GM12873 (cell line): ENCODE data around the gene CMTM3.

Source experiments
- TF ChIP-seq, protein P1 (sequence below): IDR thresholded peaks from 2 replicates; pipeline ENCODE4 v1.5.1; 2012; ENCODE audit warnings: low read depth, mild to moderate bottlenecking, moderate library complexity, low read length, control low read depth; ENCODE audit not compliant: insufficient read depth; ENCODE audit errors: missing control alignments

CMTM3 gene

DNA sequence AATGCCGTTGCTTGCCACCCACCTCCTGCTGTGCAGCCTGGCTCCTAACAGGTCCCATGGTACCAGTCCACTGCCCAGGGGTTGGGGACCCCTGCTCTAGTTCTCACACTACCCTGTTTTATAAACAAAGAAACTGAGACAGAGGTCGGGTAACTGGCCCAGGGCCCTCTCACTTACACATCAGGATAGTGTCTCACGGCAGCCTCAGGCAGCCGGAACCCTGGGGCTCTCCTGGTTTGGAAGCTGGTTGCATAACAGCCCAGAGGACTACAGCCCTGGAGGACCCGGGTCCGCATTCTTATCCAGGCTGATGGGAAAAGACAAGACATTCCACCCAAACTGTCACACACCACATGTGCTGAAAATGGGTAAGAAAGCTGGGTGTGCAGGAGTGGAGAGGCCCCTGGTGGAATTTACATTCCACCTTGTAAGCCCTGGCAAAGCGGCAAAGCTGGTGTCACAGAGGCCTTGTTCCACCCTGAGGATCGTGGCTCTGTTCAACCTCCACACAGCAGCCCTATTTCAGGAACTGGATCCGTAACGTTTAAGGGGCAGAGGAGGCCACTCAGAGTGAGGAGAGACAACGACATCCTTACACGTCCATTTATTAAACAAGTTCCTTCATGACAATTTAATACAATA, 9.8 kb downstream of the CMTM3 start:
- TF ChIP-seq, protein P1, sequence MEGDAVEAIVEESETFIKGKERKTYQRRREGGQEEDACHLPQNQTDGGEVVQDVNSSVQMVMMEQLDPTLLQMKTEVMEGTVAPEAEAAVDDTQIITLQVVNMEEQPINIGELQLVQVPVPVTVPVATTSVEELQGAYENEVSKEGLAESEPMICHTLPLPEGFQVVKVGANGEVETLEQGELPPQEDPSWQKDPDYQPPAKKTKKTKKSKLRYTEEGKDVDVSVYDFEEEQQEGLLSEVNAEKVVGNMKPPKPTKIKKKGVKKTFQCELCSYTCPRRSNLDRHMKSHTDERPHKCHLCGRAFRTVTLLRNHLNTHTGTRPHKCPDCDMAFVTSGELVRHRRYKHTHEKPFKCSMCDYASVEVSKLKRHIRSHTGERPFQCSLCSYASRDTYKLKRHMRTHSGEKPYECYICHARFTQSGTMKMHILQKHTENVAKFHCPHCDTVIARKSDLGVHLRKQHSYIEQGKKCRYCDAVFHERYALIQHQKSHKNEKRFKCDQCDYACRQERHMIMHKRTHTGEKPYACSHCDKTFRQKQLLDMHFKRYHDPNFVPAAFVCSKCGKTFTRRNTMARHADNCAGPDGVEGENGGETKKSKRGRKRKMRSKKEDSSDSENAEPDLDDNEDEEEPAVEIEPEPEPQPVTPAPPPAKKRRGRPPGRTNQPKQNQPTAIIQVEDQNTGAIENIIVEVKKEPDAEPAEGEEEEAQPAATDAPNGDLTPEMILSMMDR, result no peak

DNA sequence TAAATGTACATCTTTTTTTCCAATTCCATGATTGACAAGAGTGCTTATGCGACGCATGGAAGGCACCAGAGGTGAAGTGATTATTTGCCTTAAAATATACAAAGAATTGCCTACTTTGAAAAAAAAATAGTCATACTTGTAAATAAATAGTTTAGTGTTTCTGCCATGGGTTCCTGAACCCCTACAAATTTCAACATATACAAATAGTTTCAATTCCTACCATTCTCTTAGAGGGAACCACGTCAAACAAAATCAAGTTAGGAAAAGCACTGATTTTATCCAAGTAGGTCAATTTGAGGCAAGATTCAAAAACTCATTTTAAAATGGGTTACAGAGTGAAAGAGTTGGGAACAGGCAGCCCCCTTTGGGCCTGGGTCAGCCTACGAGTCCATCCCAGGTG, 11.7 kb downstream of the CMTM3 start:
- TF ChIP-seq, protein P1, result no peak

DNA sequence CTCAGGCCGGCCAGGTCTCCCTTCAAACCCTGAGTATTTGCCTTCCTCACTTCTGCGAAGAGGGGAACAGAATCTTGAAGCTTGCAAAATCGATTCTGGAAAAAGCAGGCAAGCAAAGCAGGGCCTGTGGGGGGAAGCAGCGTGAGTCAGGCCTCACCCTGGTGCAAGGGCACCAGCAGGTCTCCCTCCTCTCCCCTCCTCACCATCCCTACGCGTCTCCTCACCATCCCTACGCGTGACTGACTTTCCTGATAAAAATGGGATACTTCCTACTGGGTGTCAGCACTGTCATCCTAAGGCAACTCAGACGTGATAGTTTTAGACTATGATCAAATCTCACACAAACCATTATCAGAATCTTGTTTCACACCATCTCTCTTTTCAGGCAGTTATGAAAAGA, 12.1 kb downstream of the CMTM3 start:
- TF ChIP-seq, protein P1, result no peak

DNA sequence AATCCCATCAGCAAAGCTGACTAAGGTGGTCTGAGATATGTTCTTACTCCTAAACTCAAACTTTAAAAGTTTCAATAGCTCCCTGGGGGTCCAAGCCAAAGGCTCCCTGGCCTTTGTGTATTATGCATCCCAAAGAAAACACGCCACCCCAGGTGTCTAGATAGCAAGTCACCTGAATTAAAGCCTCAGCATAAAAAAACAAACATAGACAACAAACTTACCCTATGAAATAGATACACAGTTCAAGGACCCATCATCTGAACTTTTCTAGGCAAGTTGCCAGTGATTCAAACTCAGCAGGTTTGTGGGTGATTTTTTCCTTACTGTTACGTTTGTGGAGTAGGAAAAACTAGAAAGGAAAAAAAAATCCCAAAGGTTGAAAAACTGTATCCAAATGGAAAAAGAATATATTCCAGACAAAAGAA, 12.5 kb downstream of the CMTM3 start:
- TF ChIP-seq, protein P1, result no peak

DNA sequence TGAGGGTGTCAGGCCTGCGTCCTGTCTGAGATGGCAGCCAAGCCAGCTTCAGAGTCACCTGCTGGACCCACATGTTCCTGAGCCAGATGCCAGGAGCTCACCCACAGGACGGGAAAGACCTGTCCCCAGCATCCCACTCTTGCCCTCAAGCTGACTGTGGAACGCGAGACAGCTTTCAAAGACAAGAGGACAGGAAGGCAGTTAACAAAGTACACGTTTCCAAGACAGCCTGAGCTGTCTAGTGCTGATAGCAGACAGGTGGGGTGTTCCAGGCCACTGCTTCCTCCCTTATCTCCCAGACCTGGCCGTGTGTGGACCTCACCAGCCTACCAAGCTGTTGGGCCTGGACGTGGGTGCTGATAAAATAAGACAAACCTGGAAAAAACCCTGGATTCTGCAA, 13.2 kb downstream of the CMTM3 start:
- TF ChIP-seq, protein P1, result no peak

DNA sequence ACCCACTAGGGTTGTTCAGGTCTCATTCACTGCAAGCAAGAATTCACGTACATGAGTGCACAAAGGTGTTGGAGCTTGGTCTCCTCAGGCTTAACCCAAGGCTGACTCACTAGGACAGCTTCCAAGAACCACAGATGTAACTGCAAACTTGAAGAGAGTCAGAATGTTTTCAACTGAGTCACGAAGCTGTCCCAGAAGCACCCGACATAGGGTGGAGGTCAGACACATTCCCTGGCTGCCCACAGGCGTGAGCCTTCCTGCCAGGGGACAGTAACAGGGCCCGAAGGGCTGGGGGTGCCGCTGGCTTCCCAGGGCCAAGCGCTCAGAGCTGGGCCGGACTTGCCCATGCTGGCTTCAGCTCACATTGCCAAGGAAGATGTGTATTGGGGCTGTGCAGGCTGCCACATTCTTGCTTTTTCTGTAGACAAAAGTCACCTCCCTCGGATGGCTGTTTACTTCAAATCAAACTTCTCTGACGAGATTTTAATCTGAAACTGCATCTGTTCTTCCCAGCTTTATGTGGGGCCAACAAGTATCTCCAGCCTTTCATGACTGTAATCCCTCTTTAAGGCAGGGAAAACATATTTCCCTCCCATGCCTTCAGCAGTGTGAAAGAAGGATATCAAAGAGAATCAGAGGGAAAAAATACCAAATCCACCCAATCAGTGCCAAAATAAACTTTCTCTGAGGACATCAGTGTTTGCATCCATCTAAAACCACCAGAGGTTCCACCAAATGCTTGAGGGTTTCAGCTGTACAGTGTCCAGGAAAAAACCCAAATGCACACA, 14.3 kb downstream of the CMTM3 start:
- TF ChIP-seq, protein P1, result no peak

DNA sequence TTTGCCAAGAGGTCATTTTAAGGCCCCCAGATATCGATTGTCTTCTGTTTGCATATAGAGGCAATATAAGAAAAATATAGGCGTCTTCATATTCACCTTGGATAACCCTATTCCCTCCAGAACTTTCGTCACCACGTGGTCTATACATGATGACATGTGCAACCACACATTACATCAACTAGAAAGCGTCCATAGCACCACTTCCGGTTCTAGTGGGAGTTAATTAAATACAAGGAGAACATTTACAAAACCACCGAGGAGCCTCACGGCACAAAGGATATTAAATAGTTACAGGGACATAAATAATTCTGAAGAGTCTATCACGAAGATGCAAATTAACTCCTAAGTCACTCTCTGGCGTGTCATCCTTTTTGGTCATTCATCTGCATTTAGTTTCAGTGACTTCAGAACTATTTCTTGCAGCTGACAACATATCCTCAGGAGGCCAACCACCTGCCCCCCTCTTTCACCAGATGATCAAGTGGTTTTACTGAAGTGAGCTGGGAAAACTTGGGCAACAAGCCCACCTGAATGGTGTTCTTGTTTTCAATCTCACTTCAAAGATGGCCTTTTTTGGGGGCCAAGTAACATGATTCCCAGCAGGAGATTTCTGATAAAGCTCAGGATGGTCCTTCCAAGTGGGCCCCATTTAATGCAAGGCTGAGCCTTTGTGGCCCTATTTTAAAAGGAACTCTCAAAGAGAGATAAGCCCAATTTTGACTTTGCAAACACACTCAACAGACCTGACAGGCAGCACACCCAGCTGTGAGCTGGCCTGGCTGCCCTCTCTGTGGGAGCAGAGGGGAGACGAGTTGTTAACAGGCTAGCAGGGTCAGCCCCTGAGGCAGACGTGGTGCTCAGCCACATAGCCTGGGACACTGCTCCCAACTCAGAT, 15.3 kb downstream of the CMTM3 start:
- TF ChIP-seq, protein P1, result no peak
